Stimulated activated CD8-positive, alpha-beta memory T cell treated with anti-CD3 and anti-CD28 coated beads, Interleukin-4, amount 100 ng/mL, for 4 hours (primary cell): ENCODE data around the gene PFKFB4.
A peak's percentile ranks its signal among the peaks of the same experiment; 100 is the strongest.
"Not testable (repeated sequence)": the region's sequence is repeated elsewhere in the genome, so short reads cannot be mapped to it uniquely, and the experiment has no call there.

ENCODE experiments used
- DNase-seq, 2 donors: peaks; one replicate each; pipeline ENCODE4 v3.0.0-alpha.2; 2020; ENCODE audit warnings: low read depth in 2 of 2, low spot score in 1 of 2

PFKFB4 gene

DNA sequence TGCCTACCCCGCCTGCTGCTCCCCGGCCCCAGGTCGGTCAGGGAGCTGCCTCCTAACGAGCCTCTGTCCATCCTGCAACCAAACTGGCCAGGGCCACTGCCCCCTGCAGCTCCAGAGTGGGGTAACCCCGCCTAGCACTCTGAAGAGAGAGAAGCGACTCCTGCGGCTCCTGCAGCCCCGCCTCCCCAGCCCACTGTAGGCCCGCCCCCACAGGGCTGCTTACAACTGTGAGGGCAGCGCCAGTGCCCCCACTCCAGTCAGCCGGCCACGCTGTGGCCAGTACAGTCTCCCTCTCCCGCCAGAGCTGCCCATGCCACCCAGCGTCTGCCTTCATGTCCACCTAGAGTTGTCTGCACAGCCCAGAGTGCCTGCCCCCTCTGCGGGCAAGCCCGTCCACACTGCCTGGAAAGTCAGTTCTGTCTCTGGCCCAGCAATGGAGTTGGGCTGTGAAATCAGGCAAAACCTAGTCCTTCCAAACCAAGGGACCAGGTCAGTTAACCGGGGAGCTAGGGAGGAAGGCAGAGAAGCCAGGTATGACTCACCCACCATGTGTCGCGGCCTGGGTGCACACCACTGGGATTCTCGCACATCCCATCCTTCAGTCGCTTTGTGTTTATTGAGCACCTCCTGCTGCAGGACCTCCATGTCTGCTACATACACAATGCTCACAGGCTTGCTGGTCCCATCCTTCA is 4.6 kb upstream of the PFKFB4 start:
- DNase-seq, result no peak

DNA sequence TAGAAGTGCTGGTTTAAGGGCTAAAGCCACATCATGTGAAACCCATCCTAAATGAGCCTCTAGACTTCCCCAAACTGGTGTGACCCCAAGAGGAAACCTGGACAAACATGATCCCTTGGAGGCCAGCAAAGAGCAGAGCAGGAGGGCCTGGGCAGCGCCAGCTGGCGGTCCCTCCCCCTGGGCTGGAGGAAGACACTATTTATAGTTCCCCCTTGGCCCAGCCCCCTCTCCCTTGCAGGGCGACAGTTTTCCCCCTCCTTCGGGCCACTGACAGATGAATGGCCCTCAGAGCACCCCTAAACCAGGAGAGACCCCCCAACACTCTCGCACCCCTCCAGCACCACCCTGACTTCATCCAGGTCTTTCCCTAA is 4.0 kb upstream of the PFKFB4 start:
- no peak for DNase-seq

DNA sequence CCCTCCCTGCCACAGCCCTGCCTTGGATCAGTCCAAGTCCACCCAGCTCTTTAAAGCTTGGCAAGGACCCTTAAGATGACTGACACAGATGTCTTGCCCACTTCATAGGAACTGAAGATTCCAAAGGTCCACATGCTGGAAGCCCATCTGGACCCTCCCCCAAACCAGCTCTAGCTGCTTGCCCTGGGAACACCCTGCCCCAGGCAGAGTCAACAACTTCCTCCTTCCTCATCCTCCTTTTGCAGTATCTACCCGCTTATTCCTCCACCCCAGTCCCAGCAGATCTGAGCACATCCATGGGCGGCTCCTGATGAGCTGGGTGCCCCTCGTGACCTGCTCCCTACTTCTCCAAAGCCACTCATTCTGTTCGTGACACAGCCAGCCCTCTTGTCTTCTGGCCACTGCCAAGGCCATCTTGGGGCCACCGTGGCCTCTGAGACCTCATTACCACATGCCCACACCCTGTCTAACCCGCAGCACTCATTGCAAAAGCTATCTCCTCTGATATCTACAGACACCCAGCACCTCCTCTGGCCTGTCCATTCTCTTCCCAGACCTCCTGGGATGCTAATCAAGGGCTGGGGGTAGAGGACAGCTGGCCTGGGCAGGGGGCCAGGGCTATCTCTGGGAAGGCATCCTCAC is 2.0 kb upstream of the PFKFB4 start:
- no peak for DNase-seq

DNA sequence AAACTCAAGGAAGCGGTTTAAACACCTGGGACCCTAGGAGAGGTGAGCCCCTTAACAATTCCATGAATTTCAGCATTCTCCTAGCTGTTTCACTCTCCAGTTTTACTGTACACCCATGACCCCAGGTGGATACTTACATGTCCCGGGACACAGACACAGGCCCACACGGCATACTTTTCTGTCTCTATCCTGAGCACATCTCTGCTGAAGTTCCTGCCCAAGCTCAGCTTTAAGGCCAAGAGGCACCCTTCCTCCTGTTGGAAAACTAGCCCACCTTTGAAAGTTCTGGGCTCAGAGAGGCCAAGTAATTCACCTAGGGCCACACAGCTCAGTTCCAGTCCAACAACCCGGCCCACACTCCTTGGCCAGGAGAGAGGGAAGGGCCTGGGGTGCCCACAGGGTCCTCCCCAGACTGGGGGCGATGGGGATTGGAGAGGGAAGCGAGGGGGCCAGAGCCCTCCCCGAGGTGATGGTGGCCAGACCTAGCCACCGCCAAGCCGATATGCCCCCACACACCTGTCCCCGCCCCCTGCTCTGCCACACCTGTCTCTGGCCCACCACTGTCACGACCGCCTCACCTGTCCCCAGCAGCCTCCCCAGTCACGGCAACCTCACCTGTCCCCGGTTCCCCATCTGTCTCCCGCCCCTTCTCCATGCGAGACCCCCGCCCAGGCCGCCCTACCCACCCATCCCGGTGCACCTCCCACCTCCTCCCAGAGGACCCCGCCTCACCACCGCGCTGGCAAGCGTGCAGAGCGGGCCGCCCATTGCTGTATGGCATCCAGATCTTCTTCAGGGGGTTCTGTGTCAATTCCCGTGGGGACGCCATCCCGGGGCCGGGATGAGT is 431 bp downstream of the PFKFB4 start:
- no peak for DNase-seq

DNA sequence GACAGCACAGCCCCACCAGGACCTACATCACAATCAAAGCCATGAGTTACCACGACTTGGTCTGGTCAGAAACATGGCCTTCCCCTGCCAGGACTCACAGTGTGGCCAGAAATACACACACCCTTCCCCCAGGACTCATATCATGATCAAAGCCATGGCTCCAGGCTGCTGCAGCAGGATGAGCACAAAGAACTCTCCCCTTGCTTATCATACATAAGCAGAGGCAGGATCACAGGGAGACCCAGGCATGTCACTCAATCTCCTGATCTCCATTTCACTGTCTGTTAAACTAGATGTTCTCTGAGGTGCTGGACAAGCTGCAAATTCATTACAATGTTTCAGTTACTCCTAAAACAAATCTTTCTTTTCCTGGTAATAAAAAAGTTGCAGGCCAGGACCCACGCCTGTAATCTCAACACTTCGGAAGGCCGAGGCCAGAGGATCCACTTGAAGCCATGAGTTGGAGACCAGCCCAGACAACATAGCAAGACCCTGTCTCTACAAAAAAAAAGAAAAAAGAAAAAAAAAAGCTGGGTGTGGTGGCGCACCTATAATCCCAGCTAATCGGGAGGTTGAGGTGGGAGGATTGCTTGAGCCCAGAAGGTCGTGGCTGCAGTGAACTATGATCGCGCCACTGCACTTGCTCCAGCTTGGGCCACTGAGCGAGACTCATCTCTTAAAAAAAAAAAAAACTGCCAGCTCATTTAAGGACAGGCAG is 1.2 kb downstream of the PFKFB4 start:
- no peak for DNase-seq

DNA sequence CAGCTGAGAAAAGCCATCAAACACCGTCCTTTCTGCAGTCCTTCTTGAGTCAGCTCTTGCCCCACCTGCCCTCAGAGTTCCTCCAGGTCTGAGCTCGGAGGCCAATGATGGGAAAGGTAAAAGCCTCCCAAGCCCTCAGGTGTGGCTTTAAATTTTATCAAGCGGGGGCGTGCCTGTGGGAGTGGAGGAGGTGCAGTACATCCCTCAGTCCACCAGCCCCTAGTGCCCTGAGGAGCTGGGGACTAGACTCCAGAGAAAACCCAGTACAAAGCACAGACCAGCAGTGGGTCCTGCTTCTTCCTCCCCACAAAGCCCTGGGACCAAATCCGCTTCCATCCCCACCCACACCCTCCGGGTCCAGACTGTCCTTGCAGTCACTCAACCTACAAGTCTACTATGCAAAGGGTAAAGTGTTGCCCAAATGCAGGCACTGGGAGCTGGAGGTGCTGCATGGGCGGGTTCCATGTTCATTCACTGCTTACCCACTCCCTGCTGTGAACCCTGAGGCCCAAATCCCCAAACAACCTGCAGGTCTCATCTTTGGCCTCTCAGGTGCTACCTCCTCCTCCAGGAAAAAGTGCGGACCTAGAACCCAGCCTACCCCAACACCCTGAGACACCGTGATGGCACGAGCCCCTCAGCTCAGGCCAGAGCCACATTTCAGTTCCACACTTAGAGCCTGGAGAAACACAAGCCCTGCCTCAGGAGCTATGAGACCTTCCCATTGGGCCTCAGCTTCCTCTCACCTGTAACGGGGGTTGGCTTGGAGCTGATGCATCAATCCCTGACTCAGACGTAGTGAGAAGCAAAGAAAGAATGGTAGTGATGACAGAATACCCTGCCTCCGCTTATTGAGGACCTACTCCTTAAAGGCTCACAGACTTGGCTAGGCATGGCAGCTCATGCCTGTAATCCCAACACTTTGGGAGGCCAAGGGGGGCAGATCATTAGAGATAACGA is 2.4 kb downstream of the PFKFB4 start:
- no peak for DNase-seq

DNA sequence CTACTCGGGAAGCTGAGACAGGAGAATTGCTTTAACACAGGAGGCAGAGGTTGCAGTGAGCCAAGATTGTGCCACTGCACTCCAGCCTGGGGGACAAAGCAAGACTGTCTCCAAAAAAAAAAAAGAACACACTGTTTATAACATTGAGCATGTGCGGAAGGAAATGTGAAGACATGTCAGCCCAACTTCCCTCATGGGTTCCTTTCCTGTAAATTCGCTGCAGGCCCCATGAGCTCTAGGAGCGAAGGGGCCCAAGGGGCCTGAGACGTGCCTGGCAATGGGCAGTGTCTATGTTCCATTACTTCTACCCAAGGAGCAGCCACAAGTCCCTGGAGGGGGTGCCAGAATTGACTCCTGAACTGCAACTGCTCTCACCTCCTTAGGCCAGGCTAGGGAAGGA is 3.2 kb downstream of the PFKFB4 start:
- no peak for DNase-seq

DNA sequence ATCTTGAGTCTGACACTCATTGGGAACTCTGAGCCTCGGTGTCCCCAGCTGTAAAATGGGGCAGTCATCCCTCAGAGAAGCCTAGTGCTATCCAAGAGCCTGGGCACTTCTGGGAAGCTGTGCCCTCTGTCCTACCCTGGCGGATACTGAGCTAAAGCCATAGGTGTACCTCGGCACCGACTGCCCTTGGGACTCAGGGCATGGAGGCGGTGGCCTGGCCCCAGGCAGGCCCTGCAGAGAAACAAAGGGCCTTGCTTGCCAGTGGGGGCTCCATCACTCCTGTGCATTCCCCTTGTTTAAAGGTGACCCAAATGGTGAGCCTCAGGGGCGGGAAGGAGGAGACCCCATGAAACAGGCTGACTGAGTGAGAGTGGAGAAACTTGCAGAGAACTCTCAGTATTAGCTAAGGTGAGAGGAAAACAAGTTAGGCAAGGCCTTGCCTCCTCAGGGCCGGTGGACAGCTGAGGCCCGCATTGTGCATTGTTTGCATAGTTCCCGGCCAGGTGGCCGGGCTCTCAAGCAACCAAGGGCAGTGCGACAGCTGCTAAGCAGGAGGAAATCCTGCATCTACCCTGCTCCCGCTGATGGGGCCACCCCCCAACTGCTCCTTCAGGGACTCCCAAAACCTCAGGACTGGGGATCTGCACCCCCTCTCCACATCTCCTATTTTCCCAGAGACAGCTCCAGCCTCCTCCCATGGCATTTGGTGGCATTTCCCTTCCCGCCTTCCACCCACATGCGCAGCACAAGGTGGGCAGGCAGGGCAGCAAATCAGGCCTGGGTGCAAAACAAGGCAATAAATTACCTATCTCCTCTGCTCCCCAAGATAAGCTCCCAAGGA is 4.3 kb downstream of the PFKFB4 start:
- no peak for DNase-seq

DNA sequence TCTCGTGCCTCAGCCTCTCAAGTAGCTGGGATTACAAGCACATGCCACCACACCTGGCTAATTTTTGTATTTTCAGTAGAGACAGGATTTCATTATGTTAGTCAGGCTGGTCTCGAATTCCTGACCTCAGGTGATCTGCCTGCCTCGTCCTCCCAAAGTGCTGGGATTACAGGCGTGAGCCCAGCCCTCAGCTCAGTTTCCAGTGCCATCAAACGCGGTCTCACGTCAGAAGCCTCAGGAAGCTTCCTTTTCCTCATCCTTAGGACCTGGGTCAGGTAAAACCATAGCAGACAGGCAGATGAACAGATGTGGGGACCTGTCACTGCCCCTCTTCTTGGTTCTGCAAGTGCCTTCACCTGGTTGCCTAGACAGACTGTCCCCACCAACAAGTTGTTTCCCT is 5.0 kb downstream of the PFKFB4 start:
- DNase-seq, result not testable (repeated sequence)

DNA sequence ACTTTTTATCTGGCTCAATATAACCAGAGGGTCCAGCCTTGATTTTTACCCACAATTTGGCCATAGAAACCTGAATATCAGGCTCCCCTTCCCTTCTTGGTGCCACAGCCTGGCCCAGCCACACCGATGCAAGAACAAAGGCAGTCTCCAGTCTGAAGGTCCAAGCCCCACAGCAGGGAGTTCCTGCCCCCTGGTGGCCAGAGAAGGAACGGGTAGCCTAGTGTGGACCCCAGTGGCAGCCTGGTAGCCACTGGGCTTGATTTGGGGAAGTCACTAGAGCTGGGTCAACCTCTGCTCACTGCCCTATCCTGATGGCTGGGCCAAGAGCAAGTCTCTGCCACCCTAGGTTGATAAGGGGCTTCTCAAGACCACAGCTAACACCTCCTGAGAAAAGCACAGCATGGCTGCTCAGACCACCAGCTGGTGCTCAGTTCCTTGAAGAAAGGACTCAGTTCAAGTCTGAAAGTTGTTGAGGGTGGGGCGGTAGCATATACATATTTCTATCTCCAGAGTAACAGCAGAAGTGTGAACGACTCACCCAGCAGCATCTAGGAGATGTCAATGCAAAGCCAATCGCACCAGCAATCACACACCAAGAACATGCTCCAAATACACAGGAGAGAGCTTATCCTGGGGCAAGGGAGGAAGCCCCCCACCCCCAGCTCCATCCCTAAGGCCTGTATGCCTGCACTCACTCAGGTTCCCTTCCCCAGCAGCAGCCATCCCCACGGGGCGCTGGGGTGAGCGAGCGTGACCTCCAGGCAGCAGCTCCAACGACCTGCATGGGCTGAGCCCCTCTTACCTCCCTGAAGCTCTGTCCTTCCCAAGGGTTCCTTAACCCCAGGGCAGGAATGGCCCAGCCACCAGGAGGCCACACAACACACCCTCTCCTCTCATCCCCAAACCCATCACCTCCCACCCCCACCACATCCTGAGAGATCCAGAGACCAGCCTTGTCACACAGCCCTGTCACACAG is 7.6 kb downstream of the PFKFB4 start:
- DNase-seq, result peak; percentile 62 to 78

DNA sequence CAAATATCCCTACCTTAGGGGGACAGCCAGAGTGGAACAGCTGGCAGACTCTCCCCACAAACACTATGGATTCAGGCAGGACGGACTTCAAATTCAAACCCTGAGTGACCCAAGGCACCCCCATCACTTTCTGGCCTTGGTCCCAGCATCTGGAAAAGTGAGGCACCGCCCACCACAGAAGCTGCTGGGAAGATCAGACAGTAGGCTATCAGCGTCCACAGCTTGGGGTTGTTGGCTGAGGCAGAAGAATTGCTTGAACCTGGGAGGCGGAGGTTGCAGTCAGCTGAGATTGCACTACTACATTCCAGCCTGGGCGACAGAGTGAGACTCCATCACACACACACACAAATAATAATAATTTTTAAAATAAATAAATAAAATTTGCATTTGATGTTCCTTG is 8.5 kb downstream of the PFKFB4 start:
- no peak for DNase-seq

DNA sequence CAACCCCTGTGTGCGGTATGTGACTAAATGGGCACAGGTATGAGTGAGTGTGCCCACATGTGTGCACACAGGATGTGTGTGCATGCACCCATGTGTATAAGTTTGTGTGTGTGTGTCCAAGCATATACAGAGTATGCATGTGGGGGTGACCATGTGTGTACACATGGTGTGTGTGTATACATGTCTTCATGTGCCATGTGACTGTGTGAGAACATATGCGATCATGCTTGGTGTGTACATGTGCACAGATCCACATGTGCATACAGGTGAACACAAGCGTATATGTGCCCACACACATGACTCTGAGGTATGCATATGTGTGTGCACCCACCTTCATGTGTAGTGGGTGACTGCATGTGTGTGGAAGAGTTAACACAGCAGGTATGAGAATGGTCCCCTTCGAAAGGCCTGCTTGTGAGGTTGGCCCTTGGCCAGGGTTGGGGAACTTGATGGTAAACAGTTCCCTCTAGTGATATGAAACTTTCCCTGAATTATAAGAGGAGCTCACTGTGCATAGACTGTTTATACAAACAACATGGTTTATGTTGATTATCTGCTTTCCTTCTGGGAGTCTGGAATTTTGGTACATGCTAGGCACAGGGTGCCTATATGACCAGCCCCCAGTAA is 10.3 kb downstream of the PFKFB4 start:
- no peak for DNase-seq

DNA sequence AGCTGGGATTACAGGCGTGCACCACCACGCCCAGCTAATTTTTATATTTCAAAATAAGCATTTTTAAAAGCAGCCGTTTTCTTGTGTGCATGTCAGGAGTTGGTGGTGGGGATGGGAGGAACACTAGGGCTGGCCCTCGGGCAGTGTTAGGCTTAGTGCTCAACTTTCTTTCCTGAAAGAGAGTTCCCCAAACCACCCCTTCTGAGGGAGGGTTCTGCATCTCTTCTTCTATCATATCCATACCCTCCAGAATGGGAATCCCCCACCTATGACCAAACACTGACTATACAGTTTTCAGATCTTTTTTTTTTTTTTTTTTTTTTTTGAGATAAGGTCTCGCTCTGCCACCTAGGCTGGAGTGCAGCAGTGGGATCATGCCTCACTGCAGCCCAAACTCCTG is 12.5 kb downstream of the PFKFB4 start:
- no peak for DNase-seq

DNA sequence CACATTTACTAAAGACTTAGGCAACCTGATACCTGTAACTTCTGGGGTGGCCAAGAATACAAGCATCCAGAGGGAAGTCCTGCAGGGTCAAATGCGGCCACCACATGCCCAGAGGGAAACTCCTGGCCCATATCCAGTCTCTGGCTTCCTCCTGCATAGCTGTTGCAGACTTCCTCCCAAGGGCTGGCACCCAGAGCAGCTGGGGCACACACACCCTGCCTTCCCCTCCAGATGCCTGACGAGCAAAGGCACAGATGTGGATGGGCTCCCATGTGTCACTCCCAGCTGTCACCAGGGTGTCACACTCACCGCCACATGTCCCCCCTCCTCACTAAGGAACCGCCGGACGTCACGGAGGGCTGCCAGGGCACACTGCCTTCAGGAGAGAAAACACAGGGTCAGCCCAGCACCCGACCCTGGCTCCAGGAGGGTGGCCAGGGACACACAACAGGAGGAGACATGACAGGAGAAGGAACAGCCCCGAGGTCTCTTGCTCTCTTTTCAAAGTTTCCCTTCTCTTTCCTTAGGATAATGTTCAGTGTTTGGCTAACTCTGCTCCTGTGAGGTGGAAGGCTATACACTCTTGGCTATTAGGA is 13.2 kb downstream of the PFKFB4 start:
- no peak for DNase-seq

DNA sequence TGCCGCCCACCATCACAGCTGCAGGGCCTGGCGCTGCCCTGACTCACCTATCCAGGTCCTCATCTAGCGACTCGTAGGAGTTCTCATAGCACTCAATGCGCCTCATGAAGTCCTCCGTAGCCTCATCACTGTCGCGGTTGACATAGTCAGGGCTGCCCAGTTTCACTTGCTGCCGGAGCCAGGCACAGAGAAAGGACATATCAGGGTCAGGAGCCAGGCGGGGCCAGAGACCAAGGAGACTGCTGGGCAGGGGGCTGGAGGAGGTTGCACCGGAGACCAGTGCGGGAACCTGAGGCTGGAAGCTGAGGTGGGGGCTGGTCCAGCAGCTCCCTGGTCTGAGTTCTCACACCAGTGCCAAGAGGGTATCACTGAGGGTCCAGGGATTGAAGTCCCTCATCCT is 18.2 kb downstream of the PFKFB4 start:
- DNase-seq, result no peak

DNA sequence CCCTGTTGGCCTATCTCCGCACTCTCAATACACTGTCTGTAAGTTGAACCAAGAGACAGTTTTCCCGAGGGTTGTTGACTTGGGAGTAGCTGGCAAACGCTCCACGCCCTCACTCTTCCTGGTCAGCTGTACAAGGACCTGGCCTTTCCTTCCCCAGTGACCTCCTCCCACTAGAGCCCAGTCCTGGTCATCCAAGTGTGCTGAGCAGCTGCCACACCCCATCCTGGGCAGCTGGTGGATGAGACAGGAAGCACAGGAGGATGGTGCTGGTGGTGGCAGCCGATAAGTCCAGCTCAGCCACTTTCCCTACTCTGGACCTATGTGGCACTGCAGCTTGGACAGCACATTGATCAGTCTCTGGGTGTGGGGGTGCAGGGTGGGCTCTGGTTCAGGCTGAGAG is 19.8 kb downstream of the PFKFB4 start:
- no peak for DNase-seq

DNA sequence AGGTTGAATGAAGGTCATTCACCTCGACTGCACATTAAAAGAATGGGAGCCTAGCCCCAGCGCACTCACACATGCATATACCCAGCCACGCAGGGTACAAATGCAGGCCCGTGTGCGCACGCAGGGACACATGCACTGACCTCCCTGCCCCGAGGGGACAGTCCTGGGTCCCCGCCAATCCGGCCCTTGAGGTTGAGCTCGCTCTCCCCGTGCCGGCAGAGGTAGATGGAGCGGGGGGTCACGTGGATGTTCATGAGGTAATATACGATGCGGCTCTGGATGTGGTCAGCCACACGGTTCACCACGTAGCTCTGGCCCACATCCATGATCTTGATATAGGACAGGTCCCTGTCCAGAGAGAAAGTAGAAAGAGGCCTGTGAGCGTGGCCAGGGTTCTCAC is 20.5 kb downstream of the PFKFB4 start:
- no peak for DNase-seq

DNA sequence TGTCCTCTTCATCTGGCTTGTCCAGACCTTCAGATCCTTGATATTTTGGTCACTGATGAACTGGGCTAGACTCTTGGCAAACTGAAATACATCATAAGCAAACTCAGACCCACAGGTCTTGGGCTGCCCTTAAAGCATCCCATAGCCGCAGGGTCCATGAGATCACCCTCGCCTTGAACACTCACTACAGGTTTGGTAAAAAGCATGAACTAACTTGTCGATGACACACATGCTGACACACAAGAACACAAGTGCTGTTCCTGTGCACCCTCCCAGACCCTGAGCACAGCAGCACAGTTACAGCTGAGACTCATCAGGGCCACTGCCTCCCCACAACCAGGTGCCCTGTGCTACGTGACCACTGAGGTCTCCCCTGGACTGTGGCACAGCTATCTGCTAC is 21.0 kb downstream of the PFKFB4 start:
- no peak for DNase-seq
